Breast epithelium (tissue), 3 donors: ENCODE results near the gene ADAMTS13.

Experiments used
- POLR2A ChIP-seq: fragments of 450-650 bp; IDR thresholded peaks from one replicate; pipeline ENCODE4 v1.6.1; 2016; ENCODE audit warnings: antibody characterized with exemption, mild to moderate bottlenecking, moderate library complexity
- POLR2AphosphoS5 ChIP-seq, 3 donors: sonication (generic); formaldehyde crosslinking; IDR thresholded peaks; one replicate each; pipeline ENCODE4 v1.6.1; 2017; ENCODE audit warnings: antibody characterized with exemption in 3 of 3
- TF ChIP-seq, protein P1 (sequence below), 3 donors: fragments of 450-650 bp; IDR thresholded peaks; one replicate each; pipeline ENCODE4 v1.5.1; 2016 to 2017; ENCODE audit warnings: antibody characterized with exemption in 3 of 3, mild to moderate bottlenecking in 3 of 3, moderate library complexity in 3 of 3

DNA sequence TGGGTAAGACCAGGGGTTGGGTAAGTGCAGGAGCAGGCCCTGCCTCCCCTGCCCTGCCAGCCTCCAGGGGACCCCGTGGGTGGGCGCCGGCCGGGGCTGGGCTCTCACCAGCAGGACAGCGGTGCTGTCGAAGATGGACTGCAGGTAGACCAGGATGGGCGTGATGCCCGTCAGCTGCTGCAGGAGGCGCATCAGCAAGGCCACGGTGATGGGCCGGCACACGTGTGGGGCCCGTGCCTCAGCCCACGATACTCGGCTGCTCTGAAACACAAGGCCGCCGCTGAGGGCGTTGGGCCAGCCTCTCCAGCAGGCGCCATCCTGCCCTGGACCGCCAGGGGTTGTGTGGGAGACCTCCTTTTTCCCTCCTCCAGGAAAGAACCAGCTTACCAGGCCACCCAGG, 52.7 kb downstream of the ADAMTS13 start:
- TF ChIP-seq, protein P1, sequence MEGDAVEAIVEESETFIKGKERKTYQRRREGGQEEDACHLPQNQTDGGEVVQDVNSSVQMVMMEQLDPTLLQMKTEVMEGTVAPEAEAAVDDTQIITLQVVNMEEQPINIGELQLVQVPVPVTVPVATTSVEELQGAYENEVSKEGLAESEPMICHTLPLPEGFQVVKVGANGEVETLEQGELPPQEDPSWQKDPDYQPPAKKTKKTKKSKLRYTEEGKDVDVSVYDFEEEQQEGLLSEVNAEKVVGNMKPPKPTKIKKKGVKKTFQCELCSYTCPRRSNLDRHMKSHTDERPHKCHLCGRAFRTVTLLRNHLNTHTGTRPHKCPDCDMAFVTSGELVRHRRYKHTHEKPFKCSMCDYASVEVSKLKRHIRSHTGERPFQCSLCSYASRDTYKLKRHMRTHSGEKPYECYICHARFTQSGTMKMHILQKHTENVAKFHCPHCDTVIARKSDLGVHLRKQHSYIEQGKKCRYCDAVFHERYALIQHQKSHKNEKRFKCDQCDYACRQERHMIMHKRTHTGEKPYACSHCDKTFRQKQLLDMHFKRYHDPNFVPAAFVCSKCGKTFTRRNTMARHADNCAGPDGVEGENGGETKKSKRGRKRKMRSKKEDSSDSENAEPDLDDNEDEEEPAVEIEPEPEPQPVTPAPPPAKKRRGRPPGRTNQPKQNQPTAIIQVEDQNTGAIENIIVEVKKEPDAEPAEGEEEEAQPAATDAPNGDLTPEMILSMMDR (IDR thresholded peaks at IDR 0.05), result no peak
- no peak for TF ChIP-seq POLR2A
- no peak for TF ChIP-seq POLR2AphosphoS5 (IDR thresholded peaks at IDR 0.05)
